Duodenal mucosa (tissue), 2 donors: Measurements from ENCODE around the gene HNRNPA2B1.

ENCODE experiments used
- H3K27ac ChIP-seq: one replicate; pipeline ENCODE4 v1.7.0; 2013; ENCODE audit warnings: low read depth, low read length
- H3K27me3 ChIP-seq, 2 donors: one replicate each; pipeline ENCODE4 v1.7.0; 2013; ENCODE audit warnings: low read length in 2 of 2, control low read depth in 1 of 2; ENCODE audit not compliant: insufficient read depth in 2 of 2, control insufficient read depth in 1 of 2
- H3K36me3 ChIP-seq, 2 donors: one replicate each; pipeline ENCODE4 v1.7.0; 2013; ENCODE audit warnings: low read length in 2 of 2, control low read depth in 1 of 2; ENCODE audit not compliant: insufficient read depth in 2 of 2, control insufficient read depth in 1 of 2
- H3K4me1 ChIP-seq, 2 donors: one replicate each; pipeline ENCODE4 v1.7.0; 2013; ENCODE audit warnings: low read length in 2 of 2, control low read depth in 1 of 2; ENCODE audit not compliant: insufficient read depth in 2 of 2, control insufficient read depth in 1 of 2
- H3K4me3 ChIP-seq, 2 donors: one replicate each; pipeline ENCODE4 v1.7.0; 2013; ENCODE audit warnings: low read length in 2 of 2, low read depth in 1 of 2
- H3K9ac ChIP-seq, 2 donors: one replicate each; pipeline ENCODE4 v1.7.0; 2013; ENCODE audit warnings: low read length in 2 of 2, low read depth in 1 of 2
- H3K9me3 ChIP-seq, 2 donors: one replicate each; pipeline ENCODE4 v1.7.0; 2013; ENCODE audit warnings: low read length in 2 of 2, control low read depth in 1 of 2; ENCODE audit not compliant: control insufficient read depth in 1 of 2

Gene HNRNPA2B1

DNA sequence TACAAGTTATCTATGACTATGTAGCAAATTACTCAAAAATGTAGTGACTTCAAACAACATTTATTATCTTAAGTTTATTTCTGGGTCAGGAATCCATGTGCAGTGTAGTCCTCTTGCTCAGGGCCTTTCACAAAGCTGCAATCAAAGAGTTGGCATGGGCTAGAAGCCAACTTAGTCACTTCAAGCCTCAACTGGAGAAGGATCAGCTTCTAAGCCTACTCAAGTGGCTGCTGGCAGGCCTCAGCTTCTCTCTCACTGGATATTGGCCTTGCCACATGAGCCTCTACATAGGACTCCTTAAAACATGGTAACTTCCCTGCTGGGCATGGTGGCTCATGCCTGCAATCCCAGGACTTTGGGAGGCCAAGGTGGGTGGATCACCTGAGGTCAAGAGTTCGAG lies 53.5 kb downstream of the HNRNPA2B1 start:
- H3K36me3 ChIP-seq, result no peaks in the 10 kb centered on the region
- no peaks in the 10 kb centered on the region for H3K27me3 ChIP-seq
- H3K4me3 ChIP-seq, result no peak overlapping the region
- H3K4me1 ChIP-seq, result peaks cover 0 to 5% of the 10 kb centered on the region in 2 donors
- H3K9ac ChIP-seq, result no peak overlapping the region
- H3K27ac ChIP-seq, result no peak overlapping the region
- no peaks in the 10 kb centered on the region for H3K9me3 ChIP-seq

DNA sequence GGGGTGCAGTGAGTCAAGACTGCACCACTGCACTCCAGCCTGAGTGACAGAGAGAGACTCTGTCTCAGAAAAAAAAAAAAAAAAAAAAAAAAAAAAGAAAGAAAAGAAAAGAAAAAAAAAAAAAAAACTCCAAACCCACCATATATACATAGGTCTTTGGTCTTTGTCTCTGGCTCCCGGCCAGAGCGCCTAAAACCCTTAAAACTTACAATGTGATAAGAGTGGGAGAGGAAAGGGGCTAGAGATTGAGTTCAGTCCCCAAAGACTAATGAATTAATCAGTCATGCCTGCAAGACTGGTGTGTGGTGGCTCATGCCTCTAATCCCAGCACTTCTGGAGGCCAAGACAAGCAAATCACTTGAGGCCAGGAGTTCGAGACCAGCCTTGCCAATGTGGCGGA lies 55.3 kb downstream of the HNRNPA2B1 start:
- H3K4me1 ChIP-seq, result peaks cover 0 to 9% of the 10 kb centered on the region in 2 donors

DNA sequence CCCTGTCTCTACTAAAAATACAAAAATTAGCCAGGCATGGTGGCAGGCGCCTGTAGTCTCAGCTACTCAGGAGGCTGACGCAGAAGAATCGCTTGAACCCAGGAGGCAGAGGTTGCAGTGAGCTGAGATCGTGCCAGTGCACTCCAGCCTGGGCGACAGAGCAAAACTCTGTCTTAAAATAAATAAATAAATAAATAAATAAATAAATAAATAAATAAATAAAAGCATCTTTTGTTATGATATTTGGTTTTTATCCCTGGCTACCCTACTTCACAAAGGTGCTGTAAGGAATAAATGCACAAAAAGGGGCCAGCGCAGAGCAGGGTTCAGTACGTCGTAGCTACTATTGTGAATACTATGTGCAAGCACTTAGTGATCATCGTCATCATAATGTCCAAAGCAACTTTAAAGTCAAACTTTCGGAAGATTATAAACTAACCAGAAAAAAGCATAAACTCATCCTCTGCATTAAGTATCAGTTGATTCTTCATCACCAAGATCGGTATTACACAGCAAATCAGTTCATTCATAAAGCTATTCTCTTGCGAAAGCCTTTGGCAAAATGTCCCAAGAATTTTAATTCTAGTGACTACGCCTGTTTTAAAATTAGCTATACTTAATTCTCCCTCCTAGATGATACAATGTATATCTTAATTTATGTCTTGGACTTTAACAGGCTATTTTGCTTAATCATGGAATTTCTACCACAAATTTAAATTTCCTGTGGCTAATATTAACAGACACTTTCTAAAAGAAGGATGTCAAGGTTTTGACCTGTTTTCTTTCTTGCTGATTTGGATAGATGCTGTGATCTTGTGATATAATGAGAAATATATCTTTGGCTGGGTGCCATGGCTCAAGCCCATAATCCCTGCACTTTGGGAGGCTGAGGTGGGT lies 56.1 kb downstream of the HNRNPA2B1 start:
- H3K4me1 ChIP-seq, result peaks cover 0 to 9% of the 10 kb centered on the region in 2 donors
- H3K27ac ChIP-seq, result no peak overlapping the region
- no peaks in the 10 kb centered on the region for H3K9me3 ChIP-seq
- no peaks in the 10 kb centered on the region for H3K36me3 ChIP-seq
- no peaks in the 10 kb centered on the region for H3K27me3 ChIP-seq
- H3K9ac ChIP-seq, result no peak overlapping the region
- no peak overlapping the region for H3K4me3 ChIP-seq

More for the DNA sequence above, 55.3 kb downstream of the HNRNPA2B1 start:
- no peaks in the 10 kb centered on the region for H3K36me3 ChIP-seq
- H3K9ac ChIP-seq, result no peak overlapping the region
- no peak overlapping the region for H3K27ac ChIP-seq
- no peak overlapping the region for H3K4me3 ChIP-seq
- H3K9me3 ChIP-seq, result no peaks in the 10 kb centered on the region
- no peaks in the 10 kb centered on the region for H3K27me3 ChIP-seq

DNA sequence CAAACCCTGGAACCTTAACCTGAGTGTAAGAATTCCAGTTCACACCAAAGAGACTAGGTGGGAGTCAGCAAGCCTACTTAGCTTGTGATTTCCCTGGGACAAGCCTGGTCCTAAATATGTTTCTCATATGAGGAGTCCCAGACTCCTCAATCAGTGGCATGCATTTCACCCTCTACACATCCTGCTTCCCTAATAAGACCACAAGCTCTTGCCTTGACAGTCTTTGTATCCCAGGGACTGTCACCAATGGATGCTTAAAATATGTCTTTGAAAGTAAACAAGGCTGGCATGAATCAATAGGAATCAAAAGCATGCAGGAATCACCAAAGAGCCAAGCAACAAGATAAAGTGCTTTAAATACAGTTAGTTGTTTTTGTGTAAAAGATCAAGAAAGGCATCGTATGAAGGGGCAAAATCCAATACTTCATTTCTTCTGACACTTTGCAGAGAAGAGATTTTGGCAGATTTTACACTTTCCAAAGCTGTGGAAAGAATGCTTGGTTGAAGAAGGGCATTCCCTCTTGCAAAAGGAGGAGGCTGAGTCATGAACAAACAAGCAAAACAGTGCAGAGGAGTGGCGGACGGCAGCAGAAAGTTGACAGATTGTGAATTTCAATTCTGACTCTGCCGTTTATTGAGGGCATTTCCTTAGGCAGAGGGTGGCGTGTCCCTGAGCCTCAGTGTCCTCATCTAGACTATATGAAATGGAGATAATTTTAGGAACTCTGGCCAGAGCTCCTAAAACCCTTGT lies 57.1 kb downstream of the HNRNPA2B1 start:
- Histone ChIP-seq H3K27ac (no peak overlapping the region), H3K9me3 (no peaks in the 10 kb centered on the region), H3K4me1 (peaks cover 0 to 9% of the 10 kb centered on the region in 2 donors), H3K36me3 (no peaks in the 10 kb centered on the region), H3K27me3 (no peaks in the 10 kb centered on the region), H3K9ac (no peak overlapping the region), H3K4me3 (no peak overlapping the region)

DNA sequence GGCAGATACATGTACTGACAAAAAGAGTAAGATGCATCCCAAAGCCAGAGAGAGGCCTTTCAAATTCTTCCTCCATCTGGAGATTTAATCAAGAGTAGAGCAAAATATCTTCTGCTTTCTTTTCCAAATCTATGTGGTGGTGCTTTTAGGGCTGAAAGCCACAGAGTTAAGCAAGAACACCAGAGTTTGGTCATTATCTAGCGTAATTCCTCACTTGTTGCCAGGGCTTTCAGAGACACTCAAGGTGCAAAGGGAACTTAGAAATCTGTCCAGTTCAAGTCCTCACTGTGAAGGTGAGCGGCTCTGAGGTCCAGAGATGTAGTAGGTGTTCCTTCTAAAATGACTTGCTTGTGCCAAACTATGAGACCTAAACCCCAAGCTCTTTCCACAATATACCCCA lies 59.5 kb downstream of the HNRNPA2B1 start:
- Histone ChIP-seq H3K4me1 (peaks cover 0 to 9% of the 10 kb centered on the region in 2 donors), H3K36me3 (no peaks in the 10 kb centered on the region), H3K27ac (no peak overlapping the region), H3K27me3 (no peaks in the 10 kb centered on the region), H3K9ac (no peak overlapping the region), H3K9me3 (no peaks in the 10 kb centered on the region), H3K4me3 (no peak overlapping the region)

DNA sequence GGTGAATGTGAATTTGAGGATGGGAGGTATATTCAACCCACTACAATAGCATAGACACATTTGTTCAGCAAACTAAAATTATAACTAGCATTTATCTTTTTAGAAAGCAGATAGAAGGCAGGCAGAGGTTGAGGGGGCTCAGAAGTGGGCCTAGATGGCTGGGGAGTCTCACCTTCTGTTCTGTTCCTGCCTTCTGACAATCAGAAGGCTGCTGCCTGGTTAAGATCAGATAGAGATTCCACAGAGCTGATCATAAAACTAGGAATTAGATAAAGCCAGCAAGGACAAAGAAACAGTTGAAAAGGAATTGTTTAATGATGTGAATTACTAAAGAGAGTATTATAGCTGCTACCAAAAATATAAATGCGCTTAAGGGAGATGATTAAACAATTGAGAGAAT lies 60.2 kb downstream of the HNRNPA2B1 start:
- no peak overlapping the region for H3K27ac ChIP-seq
- no peak overlapping the region for H3K4me3 ChIP-seq
- peaks cover 0 to 9% of the 10 kb centered on the region in 2 donors for H3K4me1 ChIP-seq
- no peaks in the 10 kb centered on the region for H3K9me3 ChIP-seq
- no peaks in the 10 kb centered on the region for H3K27me3 ChIP-seq
- no peak overlapping the region for H3K9ac ChIP-seq
- H3K36me3 ChIP-seq, result no peaks in the 10 kb centered on the region
